IPS-NIHi7 (cell line): ENCODE data around the gene PDE6D.

ENCODE experiments used
- DNase-seq: peaks from one replicate; pipeline ENCODE4 v3.0.0; 2012; ENCODE audit warnings: mixed read lengths; ENCODE audit errors: extremely low spot score

PDE6D gene

GRCh38 chr2:231683292-231684235, 97.5 kb downstream of the PDE6D start:
- DNase-seq: no peak

GRCh38 chr2:231682603-231683291, 98.3 kb downstream of the PDE6D start:
- DNase-seq: no peak
